Kidney epithelial cell (primary cell): ENCODE measurements around the gene CDC25B. TPM values are rescaled to one million over a fixed set of nuclear protein-coding genes. Genes with fewer than 3 reads are reported as not detected.

Experiments used
- DNase-seq: peaks from one replicate; pipeline ENCODE4 v3.0.0-alpha.2; 2010; ENCODE audit warnings: low read depth
- H3K27me3 ChIP-seq: 2 replicates; pipeline ENCODE4 v1.6.0; 2011; ENCODE audit warnings: low read length; ENCODE audit not compliant: control insufficient read depth, insufficient read depth
- H3K36me3 ChIP-seq: 2 replicates; pipeline ENCODE4 v1.5.1; 2011; ENCODE audit warnings: low read length; ENCODE audit not compliant: control insufficient read depth, insufficient read depth
- H3K4me3 ChIP-seq: 2 replicates; pipeline ENCODE4 v1.5.1; 2011; ENCODE audit warnings: low read depth, mild to moderate bottlenecking, control low read depth, low read length
- total RNA-seq: library from RNA; depleted of rRNA; stranded (reverse); fragments of >200 nt; gene quantifications from 2 replicates; pipeline ENCODE4 v1.2.3, GENCODE V29; 2015
- TF ChIP-seq, protein P1 (sequence below): IDR thresholded peaks from 2 replicates; pipeline ENCODE4 v1.5.1; 2011; ENCODE audit warnings: mild to moderate bottlenecking, moderate library complexity, low read length, control low read depth, inconsistent platforms; ENCODE audit not compliant: insufficient read depth, poor library complexity, severe bottlenecking

Gene CDC25B
- total RNA-seq, 1 donor from 2014 or later: 8.3 TPM

DNA sequence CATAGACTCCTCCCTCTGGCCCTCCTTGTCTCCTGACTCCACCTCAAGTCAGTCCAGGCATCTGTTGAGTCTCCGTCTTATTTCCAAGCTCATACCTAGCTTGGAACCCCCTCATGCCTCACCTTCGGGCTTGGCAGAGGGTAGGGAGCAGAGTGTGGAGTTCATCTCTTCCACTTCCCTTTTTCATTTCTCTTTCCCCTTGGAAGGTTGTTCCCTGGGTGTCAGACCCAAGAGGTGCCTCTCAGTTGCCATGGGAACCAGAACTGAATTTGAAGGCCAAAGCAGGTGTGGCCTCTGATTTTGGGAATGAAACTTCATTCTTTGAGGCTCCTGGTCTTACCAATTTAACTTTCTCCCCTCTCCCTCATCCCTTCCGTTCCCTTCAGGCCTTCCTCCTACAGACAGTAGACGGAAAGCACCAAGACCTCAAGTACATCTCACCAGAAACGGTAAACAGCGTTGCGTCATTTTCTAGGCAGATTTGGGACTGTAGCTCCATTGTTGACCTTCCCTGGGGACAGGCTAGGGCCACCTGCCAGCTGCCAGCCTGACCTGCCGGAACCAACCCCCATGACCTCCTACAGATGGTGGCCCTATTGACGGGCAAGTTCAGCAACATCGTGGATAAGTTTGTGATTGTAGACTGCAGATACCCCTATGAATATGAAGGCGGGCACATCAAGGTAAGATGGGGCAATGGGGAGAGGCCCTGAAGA, 6.6 kb downstream of the CDC25B start:
- DNase-seq: no peak
- H3K36me3 ChIP-seq: peaks cover 1% of the 10 kb centered on the region
- TF ChIP-seq, protein P1, sequence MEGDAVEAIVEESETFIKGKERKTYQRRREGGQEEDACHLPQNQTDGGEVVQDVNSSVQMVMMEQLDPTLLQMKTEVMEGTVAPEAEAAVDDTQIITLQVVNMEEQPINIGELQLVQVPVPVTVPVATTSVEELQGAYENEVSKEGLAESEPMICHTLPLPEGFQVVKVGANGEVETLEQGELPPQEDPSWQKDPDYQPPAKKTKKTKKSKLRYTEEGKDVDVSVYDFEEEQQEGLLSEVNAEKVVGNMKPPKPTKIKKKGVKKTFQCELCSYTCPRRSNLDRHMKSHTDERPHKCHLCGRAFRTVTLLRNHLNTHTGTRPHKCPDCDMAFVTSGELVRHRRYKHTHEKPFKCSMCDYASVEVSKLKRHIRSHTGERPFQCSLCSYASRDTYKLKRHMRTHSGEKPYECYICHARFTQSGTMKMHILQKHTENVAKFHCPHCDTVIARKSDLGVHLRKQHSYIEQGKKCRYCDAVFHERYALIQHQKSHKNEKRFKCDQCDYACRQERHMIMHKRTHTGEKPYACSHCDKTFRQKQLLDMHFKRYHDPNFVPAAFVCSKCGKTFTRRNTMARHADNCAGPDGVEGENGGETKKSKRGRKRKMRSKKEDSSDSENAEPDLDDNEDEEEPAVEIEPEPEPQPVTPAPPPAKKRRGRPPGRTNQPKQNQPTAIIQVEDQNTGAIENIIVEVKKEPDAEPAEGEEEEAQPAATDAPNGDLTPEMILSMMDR: no peak

DNA sequence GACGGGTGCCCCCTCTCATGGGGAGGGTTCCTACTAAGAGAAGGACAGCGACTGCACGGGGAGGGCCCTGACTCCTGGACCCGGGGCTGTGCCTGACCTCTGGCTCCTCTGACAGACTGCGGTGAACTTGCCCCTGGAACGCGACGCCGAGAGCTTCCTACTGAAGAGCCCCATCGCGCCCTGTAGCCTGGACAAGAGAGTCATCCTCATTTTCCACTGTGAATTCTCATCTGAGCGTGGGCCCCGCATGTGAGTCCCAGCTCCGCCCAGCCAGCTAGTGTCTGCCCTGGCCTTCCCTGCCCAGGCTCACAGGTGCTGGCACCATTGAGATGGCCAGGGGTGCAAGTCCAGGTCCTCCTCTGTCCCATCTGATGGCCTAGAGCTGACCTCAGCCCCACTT, 7.2 kb downstream of the CDC25B start:
- H3K36me3 ChIP-seq: peaks cover 1% of the 10 kb centered on the region
- no peaks in the 10 kb centered on the region for H3K27me3 ChIP-seq
- no peak for DNase-seq
- TF ChIP-seq, protein P1: no peak
- H3K4me3 ChIP-seq: no peak overlapping the region

More for the DNA sequence above, 6.6 kb downstream of the CDC25B start:
- Histone ChIP-seq H3K4me3 (no peak overlapping the region), H3K27me3 (no peaks in the 10 kb centered on the region)

DNA sequence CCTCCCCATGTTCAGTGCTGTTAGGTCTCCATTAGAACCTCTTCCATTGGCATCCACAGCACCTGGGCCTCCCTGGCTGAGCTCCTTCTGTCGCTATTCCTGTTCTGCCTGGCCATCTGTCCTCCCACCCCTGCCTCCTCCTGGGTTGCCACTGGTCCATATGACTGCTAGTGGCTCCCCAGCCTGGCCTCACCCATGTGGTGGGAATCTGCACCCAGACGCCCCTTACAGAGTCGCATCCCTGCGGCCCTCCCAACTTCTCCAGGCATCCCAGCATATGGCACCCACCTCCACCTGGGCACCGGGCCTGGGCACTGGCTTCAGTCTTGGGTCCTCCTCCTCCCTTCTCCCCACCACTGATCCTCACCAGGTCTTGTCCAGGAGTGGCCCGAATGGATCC, 7.7 kb downstream of the CDC25B start:
- H3K36me3 ChIP-seq: peaks cover 1% of the 10 kb centered on the region
- TF ChIP-seq, protein P1: no peak
- no peak for DNase-seq
- H3K27me3 ChIP-seq: no peaks in the 10 kb centered on the region
- no peak overlapping the region for H3K4me3 ChIP-seq

DNA sequence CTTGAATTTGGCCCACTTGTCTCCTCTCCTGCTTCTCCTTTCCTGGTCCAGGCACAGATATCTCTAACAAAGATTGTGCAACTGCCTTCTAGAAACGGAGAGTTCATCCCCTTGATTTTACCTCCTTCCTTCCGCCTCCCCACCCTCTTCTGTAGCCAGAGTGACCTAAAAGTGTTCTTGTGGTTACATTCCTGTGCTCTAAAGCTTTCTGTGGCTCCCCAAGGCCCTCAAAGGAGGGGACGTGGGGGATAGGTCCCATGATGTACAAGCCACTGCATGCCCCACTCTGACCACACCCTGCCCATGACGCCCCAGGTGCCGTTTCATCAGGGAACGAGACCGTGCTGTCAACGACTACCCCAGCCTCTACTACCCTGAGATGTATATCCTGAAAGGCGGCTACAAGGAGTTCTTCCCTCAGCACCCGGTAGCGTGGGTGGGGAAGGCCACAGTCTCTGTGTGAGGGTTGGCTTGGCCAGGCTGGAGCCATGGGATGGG, 8.2 kb downstream of the CDC25B start:
- no peak overlapping the region for H3K4me3 ChIP-seq
- no peak for DNase-seq
- TF ChIP-seq, protein P1: no peak
- no peaks in the 10 kb centered on the region for H3K27me3 ChIP-seq
- peaks cover 1% of the 10 kb centered on the region for H3K36me3 ChIP-seq

DNA sequence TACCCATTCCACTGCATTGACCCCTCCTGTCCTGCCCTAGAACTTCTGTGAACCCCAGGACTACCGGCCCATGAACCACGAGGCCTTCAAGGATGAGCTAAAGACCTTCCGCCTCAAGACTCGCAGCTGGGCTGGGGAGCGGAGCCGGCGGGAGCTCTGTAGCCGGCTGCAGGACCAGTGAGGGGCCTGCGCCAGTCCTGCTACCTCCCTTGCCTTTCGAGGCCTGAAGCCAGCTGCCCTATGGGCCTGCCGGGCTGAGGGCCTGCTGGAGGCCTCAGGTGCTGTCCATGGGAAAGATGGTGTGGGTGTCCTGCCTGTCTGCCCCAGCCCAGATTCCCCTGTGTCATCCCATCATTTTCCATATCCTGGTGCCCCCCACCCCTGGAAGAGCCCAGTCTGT, 8.7 kb downstream of the CDC25B start:
- Histone ChIP-seq H3K27me3 (no peaks in the 10 kb centered on the region), H3K4me3 (no peak overlapping the region), H3K36me3 (peaks cover 1% of the 10 kb centered on the region)
- TF ChIP-seq, protein P1: no peak
- DNase-seq: no peak

DNA sequence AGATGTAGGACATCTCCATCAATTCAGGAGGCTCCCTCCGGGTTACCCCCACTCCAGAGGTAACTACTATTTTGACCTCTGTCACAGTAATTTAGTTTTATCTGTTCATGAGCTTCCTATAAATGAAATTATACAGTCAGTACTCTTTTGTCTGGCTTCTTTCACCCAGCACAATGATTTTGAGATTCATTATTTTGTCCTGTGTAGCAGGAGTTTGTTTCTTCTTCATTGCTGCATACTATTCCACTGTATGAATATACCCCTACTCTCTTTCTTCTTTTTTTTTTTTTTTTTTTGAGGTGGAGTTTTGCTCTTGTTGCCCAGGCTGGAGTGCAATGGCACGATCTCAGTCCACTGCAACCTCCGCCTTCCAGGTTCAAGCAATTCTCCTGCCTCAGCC, 12.4 kb downstream of the CDC25B start:
- Histone ChIP-seq H3K4me3 (no peak overlapping the region), H3K36me3 (no peaks in the 10 kb centered on the region), H3K27me3 (no peaks in the 10 kb centered on the region)
- TF ChIP-seq, protein P1: no peak
- DNase-seq: no peak
